HCT116 (cell line): ENCODE results near the gene NRTN. TPM values are rescaled to one million over a fixed set of nuclear protein-coding genes. Genes with fewer than 3 reads are reported as not detected.

Experiments
- ATAC-seq: fragments of 200-7000 bp; cut with Tn5 transposase; 2 replicates; pipeline ENCODE4 v1.9.1; 2020; ENCODE audit warnings: mild to moderate bottlenecking, moderate library complexity
- BruUV-seq: library from RNA; stranded (reverse); fragments of 400-500 nt; replicated peaks from 2 replicates; lab custom pipeline; 2021; lab: Mats Ljungman, UMichigan
- CTCF ChIA-PET: fragments of 300-600 bp; sonication (Branson Sonifier 250); formaldehyde crosslinking; loops from one replicate; lab custom pipeline; 2021; ENCODE audit warnings: antibody characterized with exemption; lab: Charles Lee
- POLR2A ChIA-PET: fragments of 300-600, 350-600 bp; sonication (Branson Sonifier 250); formaldehyde crosslinking; loops from one replicate; lab custom pipeline; 2021; ENCODE audit warnings: antibody characterized with exemption; lab: Charles Lee
- RAD21 ChIA-PET, 2 experiments: fragments of 300-600 bp; sonication (Branson Sonifier 250); formaldehyde crosslinking; loops; one replicate each; lab custom pipeline; 2023; ENCODE audit warnings: low total read pairs in 2 of 2; ENCODE audit not compliant: uncharacterized antibody in 2 of 2, unreplicated experiment in 2 of 2, low non-redundant PET in 1 of 2; lab: Charles Lee
- DNase-seq: peaks from one replicate; pipeline ENCODE4 v3.0.0-alpha.2; 2010; ENCODE audit warnings: low read depth, low spot score
- H2AFZ ChIP-seq: fragments of 200-600 bp; shearing (Covaris generic), sonication (generic); 2 replicates; pipeline ENCODE4 v1.6.1; 2017; ENCODE audit warnings: low read depth, mixed run types, mixed read lengths, antibody characterized with exemption, low read length; ENCODE audit not compliant: poor library complexity, severe bottlenecking
- H3K27ac ChIP-seq: 2 replicates; pipeline ENCODE4 v1.5.1; 2012; ENCODE audit warnings: low read depth, low read length
- H3K27me3 ChIP-seq: fragments of 200-600 bp; sonication (generic); 2 replicates; pipeline ENCODE4 v1.6.1; 2016; ENCODE audit warnings: mixed run types, low read length, mixed read lengths; ENCODE audit not compliant: insufficient read depth
- H3K36me3 ChIP-seq, 2 experiments: fragments of 200-500 bp in 1 of 2; fragments of 200-600 bp in 1 of 2; sonication (Bioruptor generic) in 1 of 2; sonication (generic) in 1 of 2; 2 replicates each; pipeline versions ENCODE4 v1.5.1 to v1.6.1; 2014 to 2016; ENCODE audit warnings: low read length in 2 of 2, inconsistent platforms in 1 of 2, mixed read lengths in 1 of 2, mixed run types in 1 of 2; ENCODE audit not compliant: insufficient read depth in 2 of 2, control insufficient read depth in 1 of 2
- H3K4me1 ChIP-seq, 2 experiments: fragments of 200-600 bp in 1 of 2; sonication (generic) in 1 of 2; 2 replicates each; pipeline versions ENCODE4 v1.5.1 to v1.6.1; 2012 to 2017; ENCODE audit warnings: low read length in 2 of 2, inconsistent platforms in 1 of 2, mild to moderate bottlenecking in 1 of 2, mixed read lengths in 1 of 2, mixed run types in 1 of 2, moderate library complexity in 1 of 2; ENCODE audit not compliant: insufficient read depth in 2 of 2, control insufficient read depth in 1 of 2
- H3K4me2 ChIP-seq: fragments of 200-600 bp; sonication (generic); 2 replicates; pipeline ENCODE4 v1.6.1; 2017; ENCODE audit warnings: mixed run types, low read length, mixed read lengths
- H3K4me3 ChIP-seq, 2 experiments: fragments of 200-600 bp in 1 of 2; sonication (generic) in 1 of 2; replicated peaks in 1 of 2; 2 replicates each; pipeline ENCODE4 v1.5.1; 2011 to 2016; ENCODE audit warnings: low read length in 2 of 2, control low read depth in 1 of 2, low read depth in 1 of 2, mild to moderate bottlenecking in 1 of 2, mixed read lengths in 1 of 2, mixed run types in 1 of 2
- H3K79me2 ChIP-seq: fragments of 200-600 bp; sonication (generic); 2 replicates; pipeline ENCODE4 v1.6.1; 2017; ENCODE audit warnings: mild to moderate bottlenecking, mixed run types, low read length, moderate library complexity, mixed read lengths; ENCODE audit not compliant: insufficient read depth
- H3K9ac ChIP-seq: fragments of 200-600 bp; sonication (generic); 2 replicates; pipeline ENCODE4 v1.6.1; 2016; ENCODE audit warnings: low read length, mixed read lengths
- H3K9me2 ChIP-seq: fragments of 200-600 bp; sonication (generic), shearing (Covaris generic); 2 replicates; pipeline ENCODE4 v1.6.1; 2017; ENCODE audit warnings: mixed run types, mild to moderate bottlenecking, moderate library complexity; ENCODE audit not compliant: insufficient read depth
- H3K9me3 ChIP-seq, 2 experiments: fragments of 200-500 bp in 1 of 2; fragments of 200-600 bp in 1 of 2; sonication (Bioruptor generic) in 1 of 2; sonication (generic) in 1 of 2; 2 replicates each; pipeline ENCODE4 v1.6.1; 2014 to 2017; ENCODE audit warnings: low read length in 2 of 2, mixed read lengths in 2 of 2, inconsistent platforms in 1 of 2, low read depth in 1 of 2, mild to moderate bottlenecking in 1 of 2, mixed run types in 1 of 2, moderate library complexity in 1 of 2; ENCODE audit not compliant: control insufficient read depth in 1 of 2, insufficient read depth in 1 of 2
- H4K20me1 ChIP-seq: fragments of 200-600 bp; sonication (generic), shearing (Covaris generic); 2 replicates; pipeline ENCODE4 v1.6.1; 2017; ENCODE audit warnings: mixed run types, mild to moderate bottlenecking, moderate library complexity; ENCODE audit not compliant: insufficient read depth
- ATF3 ChIP-seq: IDR thresholded peaks from 2 replicates; pipeline ENCODE4 v1.6.1; 2012
- CTCF ChIP-seq, 3 experiments: fragments of 200-600 bp in 1 of 3; sonication (generic) in 1 of 3; IDR thresholded peaks in 2 of 3; conservative IDR thresholded peaks in 1 of 3; 2 replicates each; pipeline ENCODE4 v1.5.1; 2012 to 2017; ENCODE audit warnings: low read depth in 2 of 3, low read length in 2 of 3, antibody characterized with exemption in 1 of 3, borderline replicate concordance in 1 of 3, control low read depth in 1 of 3, mild to moderate bottlenecking in 1 of 3, mixed read lengths in 1 of 3, mixed run types in 1 of 3, moderate library complexity in 1 of 3; ENCODE audit not compliant: insufficient read depth in 1 of 3
- ELF1 ChIP-seq: IDR thresholded peaks from 2 replicates; pipeline ENCODE4 v1.6.1; 2012; ENCODE audit warnings: low read depth, borderline replicate concordance
- EZH2 ChIP-seq: fragments of 200-600 bp; sonication (generic); IDR thresholded peaks from 2 replicates; pipeline ENCODE4 v1.6.1; 2017; ENCODE audit warnings: antibody characterized with exemption, mixed run types
- FOSL1 ChIP-seq: IDR thresholded peaks from 2 replicates; pipeline ENCODE4 v1.6.1; 2012; ENCODE audit warnings: low read depth
- POLR2AphosphoS5 ChIP-seq: IDR thresholded peaks from 2 replicates; pipeline ENCODE4 v1.6.1; 2011; ENCODE audit warnings: mild to moderate bottlenecking, low read depth, low read length, moderate library complexity
- RAD21 ChIP-seq: IDR thresholded peaks from 2 replicates; pipeline ENCODE4 v1.6.1; 2012; ENCODE audit warnings: low read depth, mild to moderate bottlenecking
- REST ChIP-seq: IDR thresholded peaks from 2 replicates; pipeline ENCODE4 v1.6.1; 2012; ENCODE audit warnings: low read depth
- SIN3A ChIP-seq: IDR thresholded peaks from 2 replicates; pipeline ENCODE4 v1.6.1; 2012; ENCODE audit warnings: low read depth
- SRF ChIP-seq: IDR thresholded peaks from 2 replicates; pipeline ENCODE4 v1.6.1; 2012; ENCODE audit warnings: low read depth
- YY1 ChIP-seq: IDR thresholded peaks from 2 replicates; pipeline ENCODE4 v1.6.1; 2011; ENCODE audit warnings: low read length, low read depth, moderate library complexity, mild to moderate bottlenecking; ENCODE audit not compliant: insufficient replicate concordance; ENCODE audit errors: extremely low read depth
- ZFX ChIP-seq: fragments of 450-650 bp; IDR thresholded peaks from 2 replicates; pipeline ENCODE4 v1.6.1; 2017
- ZNF274 ChIP-seq: fragments of 200-500 bp; sonication (Bioruptor generic); IDR thresholded peaks from 2 replicates; pipeline ENCODE4 v1.6.1; 2014; ENCODE audit warnings: mild to moderate bottlenecking, low read depth, low read length, inconsistent platforms
- intact Hi-C: fragments of 100-400 bp; cut with micrococcal nuclease; formaldehyde crosslinking; loops from 2 replicates; pipeline ENCODE4 v1.10.0; 2022
- total RNA-seq: library from RNA; stranded (reverse); gene quantifications from one replicate; pipeline ENCODE4 v1.2.1, GENCODE V29; 2021; ENCODE audit not compliant: unreplicated experiment

NRTN gene
- total RNA-seq, 1 experiment from 2014 or later, result 11.5 TPM

GRCh38 chr19:5823579-5824281 is 18.9 kb downstream of the NRTN start:
- TF ChIP-seq SRF (no peak), ZNF274 (no peak), CTCF (IDR thresholded peaks at IDR 0.05 in 2 of 3, conservative IDR thresholded peaks at IDR 0.05 in 1 of 3; ENCODE audit: borderline replicate concordance in 1 of 3, insufficient read depth in 1 of 3, low read depth in 2 of 3, low read length in 2 of 3) (peak; percentile 55 to 81 (median 75)), YY1 (no peak), EZH2 (no peak), FOSL1 (no peak), ZFX (no peak), POLR2AphosphoS5 (no peak), SIN3A (no peak), ELF1 (no peak), REST (no peak), ATF3 (no peak), RAD21 (peak; percentile 66)
- no TSS peak for BruUV-seq
- ChIA-PET CTCF (interaction anchor here (1.1 to 5.1 kb wide), 4 partner anchors 15 to 74 kb away, joined by 3 to 45 read pairs (median 4); partner anchors contain the start of gene NRTN), RAD21 (interaction anchor here in 1 of 2 experiments (1.7 kb wide), 1 partner anchor 20 kb away, joined by 7 read pairs; the partner anchor contains the start of gene NRTN), POLR2A (interaction anchor here (1.2 kb wide), 1 partner anchor 20 kb away, joined by 3 read pairs; no protein-coding TSS in a partner anchor)
- no peak overlapping the region for H3K4me2 ChIP-seq
- H3K36me3 ChIP-seq, result no peaks in the 10 kb centered on the region
- H3K9me3 ChIP-seq, result no peaks in the 10 kb centered on the region
- H3K27ac ChIP-seq, result no peak overlapping the region
- DNase-seq (no peak), ATAC-seq (peak; percentile 42)
- no peaks in the 10 kb centered on the region for H3K9me2 ChIP-seq
- no peak overlapping the region for H3K9ac ChIP-seq
- no peak overlapping the region for H2AFZ ChIP-seq
- no peaks in the 10 kb centered on the region for H3K79me2 ChIP-seq
- H4K20me1 ChIP-seq, result no peaks in the 10 kb centered on the region
- H3K4me3 ChIP-seq, result no peak overlapping the region
- peaks cover 13 to 29% of the 10 kb centered on the region in 2 experiments for H3K4me1 ChIP-seq
- H3K27me3 ChIP-seq, result no peaks in the 10 kb centered on the region
- intact Hi-C loops, result loop anchor here (1.0 kb wide), 1 partner anchor 49 kb away; no protein-coding TSS in a partner anchor
